ENCODE data around the gene ZNF519. TPM values are rescaled to one million over a fixed set of nuclear protein-coding genes. Genes with fewer than 3 reads are reported as not detected.

Gene ZNF519
- total and polyA plus RNA-seq, 8 donors, result 0.88 to 2.9 (median 1.5) TPM

DNA sequence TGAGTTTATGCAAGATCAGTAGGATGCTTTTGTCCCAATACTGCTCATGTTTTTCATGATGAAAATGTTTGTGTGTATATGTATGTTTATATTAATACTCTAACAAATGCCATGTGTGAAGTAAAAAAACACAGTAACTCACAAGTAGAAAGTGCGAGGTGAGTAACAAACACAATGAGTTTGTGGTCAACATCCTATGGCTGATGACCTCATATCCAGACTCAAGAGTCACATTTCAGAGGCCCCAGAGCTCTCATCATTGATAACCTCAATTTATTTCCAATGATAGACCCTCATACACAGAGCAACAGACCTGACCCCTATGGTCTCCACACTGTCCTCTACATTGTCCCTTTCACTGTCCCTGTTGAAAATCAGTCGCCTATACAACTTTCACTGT lies 34.5 kb downstream of the ZNF519 start:
- Histone ChIP-seq H3K4me1 (no peaks in the 10 kb centered on the region), H3K9me3 (no peaks in the 10 kb centered on the region)
- FAIRE-seq, result no peak

GRCh38 chr18:14093307-14093915 lies 38.8 kb downstream of the ZNF519 start:
- intact Hi-C loops (cut with DNase I), result no loop called here
- Histone ChIP-seq H3K27ac (no peak overlapping the region), H3K4me3 (no peak overlapping the region), H3K4me1 (no peaks in the 10 kb centered on the region), H3K36me3 (no peaks in the 10 kb centered on the region), H3K9me3 (no peaks in the 10 kb centered on the region), H3K27me3 (peaks cover 0 to 5% (median 0%) of the 10 kb centered on the region in 4 donors)
- DNase-seq (no peak), FAIRE-seq (no peak), ATAC-seq (no peak)
- WGBS, 2 donors, result 34 to 53% methylated on average over 1 of the region's 1 CpG
- TF ChIP-seq CTCF (IDR thresholded peaks at IDR 0.05), result no peak

More for the DNA sequence above, 34.5 kb downstream of the ZNF519 start:
- WGBS, 2 donors, result 91% methylated on average over 2 of the region's 2 CpGs
- Histone ChIP-seq H3K27ac (no peak overlapping the region), H3K27me3 (no peaks in the 10 kb centered on the region), H3K36me3 (no peaks in the 10 kb centered on the region), H3K4me3 (no peak overlapping the region)
- ATAC-seq, result no peak
- TF ChIP-seq CTCF (IDR thresholded peaks at IDR 0.05), result no peak
- intact Hi-C loops (cut with DNase I), result no loop called here
- no peak for DNase-seq

DNA sequence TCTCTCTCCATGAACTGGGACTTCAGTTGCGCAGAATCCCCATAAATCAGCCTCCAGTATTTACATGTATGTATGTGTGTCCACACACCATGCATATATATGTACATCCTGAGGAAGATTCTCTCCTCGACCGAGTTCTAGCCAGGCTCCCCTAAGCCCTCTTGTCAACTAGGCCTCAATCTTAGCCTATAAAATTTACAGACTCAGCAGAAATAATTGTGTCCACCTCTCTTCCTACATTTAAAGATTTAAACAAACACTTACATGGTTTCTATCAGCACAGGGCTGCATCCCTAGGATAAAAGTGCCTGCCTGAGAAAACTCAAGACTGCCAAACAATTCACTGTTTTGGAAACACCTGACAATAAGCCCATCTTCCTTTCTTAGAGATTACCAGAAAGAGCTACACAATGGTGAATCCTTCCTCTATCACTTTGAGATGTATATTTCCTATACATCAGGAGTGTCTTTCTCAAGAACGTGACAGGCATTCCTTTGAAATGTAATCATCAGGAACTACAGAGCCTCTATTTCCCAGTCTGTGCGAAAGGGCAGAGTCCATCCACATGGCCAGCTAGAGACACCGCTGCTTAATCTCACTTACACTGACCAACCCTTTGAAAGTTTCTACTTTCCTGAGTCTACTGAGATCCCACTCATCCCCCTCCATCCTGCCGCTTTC lies 39.5 kb downstream of the ZNF519 start:
- Histone ChIP-seq H3K4me1 (no peaks in the 10 kb centered on the region), H3K4me3 (no peak overlapping the region), H3K9me3 (no peaks in the 10 kb centered on the region), H3K27me3 (peaks cover 0 to 6% (median 0%) of the 10 kb centered on the region in 4 donors), H3K27ac (no peak overlapping the region), H3K36me3 (no peaks in the 10 kb centered on the region)
- no peak for DNase-seq
- no peak for ATAC-seq
- intact Hi-C loops (cut with DNase I), result no loop called here
- TF ChIP-seq CTCF (IDR thresholded peaks at IDR 0.05), result no peak
- 80 to 88% methylated on average over 7 of the region's 7 CpGs for WGBS, 2 donors
- FAIRE-seq, result no peak

- peaks cover 0 to 6% (median 2%) of the 10 kb centered on the region in 4 donors for H3K27me3 ChIP-seq
- no peak overlapping the region for H3K4me3 ChIP-seq
- intact Hi-C loops (cut with DNase I), result loop anchor here in 1 of 3 donors (10.0 kb wide), 1 partner anchor 265 kb away; the partner anchor contains the start of gene MC5R
- WGBS, 2 donors, result 79 to 86% methylated on average over 10 of the region's 10 CpGs
- DNase-seq (no peak), FAIRE-seq (no peak), ATAC-seq (no peak)
- TF ChIP-seq CTCF (IDR thresholded peaks at IDR 0.05), result no peak
- no peaks in the 10 kb centered on the region for H3K9me3 ChIP-seq
- no peaks in the 10 kb centered on the region for H3K4me1 ChIP-seq
- H3K36me3 ChIP-seq, result no peaks in the 10 kb centered on the region
- H3K27ac ChIP-seq, result no peak overlapping the region
Measured at GRCh38 chr18:14089781-14090180, 42.5 kb downstream of the ZNF519 start.

GRCh38 chr18:14089191-14089590 lies 43.0 kb downstream of the ZNF519 start:
- Histone ChIP-seq H3K9me3 (no peaks in the 10 kb centered on the region), H3K4me3 (no peak overlapping the region), H3K4me1 (no peaks in the 10 kb centered on the region), H3K27me3 (peaks cover 0 to 6% (median 2%) of the 10 kb centered on the region in 4 donors), H3K36me3 (no peaks in the 10 kb centered on the region), H3K27ac (no peak overlapping the region)
- no peak for TF ChIP-seq CTCF (IDR thresholded peaks at IDR 0.05)
- ATAC-seq (no peak), FAIRE-seq (no peak), DNase-seq (no peak)
- WGBS, 2 donors, result 82 to 84% methylated on average over 2 of the region's 2 CpGs
- intact Hi-C loops (cut with DNase I), result loop anchor here in 1 of 3 donors (10.0 kb wide), 1 partner anchor 264 kb away; the partner anchor contains the start of gene MC5R

Data from pancreas (tissue), 10 donors.